Uterus (tissue), 2 donors: ENCODE results near the gene CLEC5A.

Experiments used
- POLR2A ChIP-seq, 2 donors: fragments of 450-650 bp; IDR thresholded peaks; one replicate each; pipeline ENCODE4 v1.6.1; 2016; ENCODE audit warnings: antibody characterized with exemption in 2 of 2, mild to moderate bottlenecking in 1 of 2, moderate library complexity in 1 of 2
- TF ChIP-seq, protein P1 (sequence below), 4 experiments: fragments of 200-600 bp in 2 of 4; fragments of 450-650 bp in 2 of 4; sonication (generic) in 2 of 4; IDR thresholded peaks; one replicate each; pipeline ENCODE4 v1.5.1; 2016 to 2019; ENCODE audit warnings: antibody characterized with exemption in 4 of 4, mild to moderate bottlenecking in 2 of 4, moderate library complexity in 1 of 4

DNA sequence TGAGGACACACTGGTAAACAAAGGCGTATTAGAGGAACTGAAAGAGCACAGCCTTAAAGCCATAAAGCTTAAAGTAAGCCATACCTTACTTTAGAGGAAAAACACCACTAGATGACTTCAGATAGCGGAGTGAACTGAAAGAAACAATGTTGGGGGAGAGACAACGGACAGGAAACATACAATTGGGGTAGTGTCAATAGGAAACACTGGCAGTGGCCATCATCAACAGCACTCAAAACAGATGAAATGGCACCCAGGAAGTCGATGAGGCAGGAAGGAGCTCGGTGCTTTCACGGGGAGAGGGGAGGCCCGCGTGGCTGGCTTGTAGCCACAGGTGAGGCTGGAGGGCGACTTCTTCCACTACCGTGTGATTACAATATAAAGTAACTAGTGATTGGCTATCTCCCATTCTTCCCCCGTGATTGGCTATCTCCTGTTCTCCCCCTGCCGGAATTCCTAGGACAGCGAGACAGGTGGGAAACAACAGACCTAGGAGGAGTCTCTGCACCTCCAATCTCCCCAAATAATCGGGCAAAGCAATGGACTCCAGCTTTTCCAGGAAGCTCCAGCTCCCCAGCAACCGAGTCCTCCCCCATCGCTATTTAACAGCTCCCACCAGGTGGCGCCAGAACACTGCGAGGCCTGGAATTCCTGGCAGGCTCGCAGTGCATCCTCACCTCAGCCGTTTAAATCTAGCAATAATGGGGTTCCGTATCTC is 29.2 kb upstream of the CLEC5A start:
- TF ChIP-seq, protein P1, sequence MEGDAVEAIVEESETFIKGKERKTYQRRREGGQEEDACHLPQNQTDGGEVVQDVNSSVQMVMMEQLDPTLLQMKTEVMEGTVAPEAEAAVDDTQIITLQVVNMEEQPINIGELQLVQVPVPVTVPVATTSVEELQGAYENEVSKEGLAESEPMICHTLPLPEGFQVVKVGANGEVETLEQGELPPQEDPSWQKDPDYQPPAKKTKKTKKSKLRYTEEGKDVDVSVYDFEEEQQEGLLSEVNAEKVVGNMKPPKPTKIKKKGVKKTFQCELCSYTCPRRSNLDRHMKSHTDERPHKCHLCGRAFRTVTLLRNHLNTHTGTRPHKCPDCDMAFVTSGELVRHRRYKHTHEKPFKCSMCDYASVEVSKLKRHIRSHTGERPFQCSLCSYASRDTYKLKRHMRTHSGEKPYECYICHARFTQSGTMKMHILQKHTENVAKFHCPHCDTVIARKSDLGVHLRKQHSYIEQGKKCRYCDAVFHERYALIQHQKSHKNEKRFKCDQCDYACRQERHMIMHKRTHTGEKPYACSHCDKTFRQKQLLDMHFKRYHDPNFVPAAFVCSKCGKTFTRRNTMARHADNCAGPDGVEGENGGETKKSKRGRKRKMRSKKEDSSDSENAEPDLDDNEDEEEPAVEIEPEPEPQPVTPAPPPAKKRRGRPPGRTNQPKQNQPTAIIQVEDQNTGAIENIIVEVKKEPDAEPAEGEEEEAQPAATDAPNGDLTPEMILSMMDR (IDR thresholded peaks at IDR 0.05) = peak in 3 of 4 experiments; percentile 22 to 32 (median 28)
- TF ChIP-seq POLR2A (IDR thresholded peaks at IDR 0.05) = no peak
